UCSD-AML1 (cell line): ENCODE data around the gene SYCP2L.
"Not testable (repeated sequence)": the region's sequence is repeated elsewhere in the genome, so short reads cannot be mapped to it uniquely, and the experiment has no call there.

Experiments used
- DNase-seq: peaks from one replicate; lab custom pipeline; 2025; ENCODE audit not compliant: unreplicated experiment; lab: John Stamatoyannopoulos, UW

The SYCP2L gene

GRCh38 chr6:10877871-10878270 is 9.0 kb upstream of the SYCP2L start:
- no peak for DNase-seq

GRCh38 chr6:10880366-10880765 is 6.5 kb upstream of the SYCP2L start:
- no peak for DNase-seq

GRCh38 chr6:10882253-10882630 is 4.6 kb upstream of the SYCP2L start:
- DNase-seq, result not testable (repeated sequence)

GRCh38 chr6:10882657-10883171 is 4.1 kb upstream of the SYCP2L start:
- no peak for DNase-seq

- DNase-seq, result no peak
Measured at GRCh38 chr6:10883312-10884244, 3.3 kb upstream of the SYCP2L start.

- DNase-seq, result no peak
Measured at GRCh38 chr6:10884245-10884972, 2.4 kb upstream of the SYCP2L start.

- DNase-seq, result not testable (repeated sequence)
Measured at GRCh38 chr6:10886365-10886690, 524 bp upstream of the SYCP2L start.

GRCh38 chr6:10890151-10890550 is 3.3 kb downstream of the SYCP2L start:
- no peak for DNase-seq

- no peak for DNase-seq
Measured at GRCh38 chr6:10891960-10892359, 5.1 kb downstream of the SYCP2L start.

- no peak for DNase-seq
Measured at GRCh38 chr6:10894958-10895357, 8.1 kb downstream of the SYCP2L start.

GRCh38 chr6:10896691-10897090 is 9.8 kb downstream of the SYCP2L start:
- DNase-seq, result no peak

- DNase-seq, result no peak
Measured at GRCh38 chr6:10901770-10902169, 14.9 kb downstream of the SYCP2L start.

GRCh38 chr6:10904015-10904414 is 17.2 kb downstream of the SYCP2L start:
- no peak for DNase-seq

- no peak for DNase-seq
Measured at GRCh38 chr6:10908228-10908627, 21.4 kb downstream of the SYCP2L start.

GRCh38 chr6:10919520-10919919 is 32.7 kb downstream of the SYCP2L start:
- not testable (repeated sequence) for DNase-seq

- DNase-seq, result no peak
Measured at GRCh38 chr6:10933126-10933525, 46.3 kb downstream of the SYCP2L start.

GRCh38 chr6:10939840-10940239 is 53.0 kb downstream of the SYCP2L start:
- DNase-seq, result no peak

- no peak for DNase-seq
Measured at GRCh38 chr6:10945845-10946244, 59.0 kb downstream of the SYCP2L start.

- no peak for DNase-seq
Measured at GRCh38 chr6:10947966-10948365, 61.1 kb downstream of the SYCP2L start.

GRCh38 chr6:10949579-10950490 is 63.0 kb downstream of the SYCP2L start:
- DNase-seq, result no peak

- no peak for DNase-seq
Measured at GRCh38 chr6:10951675-10952282, 64.9 kb downstream of the SYCP2L start.
